Measurements from ENCODE around the gene C1QTNF9. TPM values are rescaled to one million over a fixed set of nuclear protein-coding genes. Genes with fewer than 3 reads are reported as not detected.

Gene C1QTNF9
- total RNA-seq, 1 experiment from 2014 or later = not detected

GRCh38 chr13:24348385-24348784 lies 39.0 kb downstream of the C1QTNF9 start (continued):
- no peak for TF ChIP-seq RAD21 (IDR thresholded peaks at IDR 0.05; ENCODE audit: low read depth)

GRCh38 chr13:24348797-24349515 lies 39.6 kb downstream of the C1QTNF9 start:
- Histone ChIP-seq H3K27ac (ENCODE audit: low read depth, low read length) (peak overlapping the region; percentile 86), H3K4me3 (replicated peaks in 1 of 2; ENCODE audit: low read depth in 1 of 2, low read length in 2 of 2) (peak overlapping the region in 1 of 2 experiments; percentile 9; a peak in 1 of 4 replicates), H3K4me1 (ENCODE audit: control insufficient read depth in 1 of 2, insufficient read depth in 2 of 2, low read length in 2 of 2) (peaks cover 21 to 24% of the 10 kb centered on the region in 2 experiments), H3K79me2 (ENCODE audit: insufficient read depth, low read length) (no peaks in the 10 kb centered on the region), H3K27me3 (ENCODE audit: insufficient read depth, low read length) (no peaks in the 10 kb centered on the region), H3K4me2 (ENCODE audit: low read length) (peak overlapping the region; percentile 63), H3K9me2 (ENCODE audit: insufficient read depth) (no peaks in the 10 kb centered on the region), H3K9ac (ENCODE audit: low read length) (peak overlapping the region; percentile 14; the same call in 1 of the 2 replicates), H3K9me3 (ENCODE audit: control insufficient read depth in 1 of 2, insufficient read depth in 1 of 2, low read depth in 1 of 2, low read length in 2 of 2) (no peaks in the 10 kb centered on the region), H3K36me3 (ENCODE audit: control insufficient read depth in 1 of 2, insufficient read depth in 2 of 2, low read length in 2 of 2) (no peaks in the 10 kb centered on the region), H2AFZ (ENCODE audit: low read depth, low read length, poor library complexity, severe bottlenecking) (peak overlapping the region; percentile 47), H4K20me1 (ENCODE audit: insufficient read depth) (no peaks in the 10 kb centered on the region)
- ChIA-PET CTCF (no interaction called here), POLR2A (interaction anchor here (0.5 kb wide), 1 partner anchor 30 kb away, joined by 3 read pairs; no protein-coding TSS in a partner anchor), RAD21 (ENCODE audit: low non-redundant PET in 1 of 2, low total read pairs in 2 of 2, uncharacterized antibody in 2 of 2, unreplicated experiment in 2 of 2) (no interaction called here)
- intact Hi-C loops (cut with micrococcal nuclease) = no loop called here
- peak; percentile 63 for DNase-seq (ENCODE audit: low read depth, low spot score)
- ATAC-seq = peak; percentile 87
- no peak for TF ChIP-seq YY1 (IDR thresholded peaks at IDR 0.05; ENCODE audit: extremely low read depth, insufficient replicate concordance, low read depth, low read length)
- no peak for TF ChIP-seq SRF (IDR thresholded peaks at IDR 0.05; ENCODE audit: low read depth)
- no peak for TF ChIP-seq MAX (IDR thresholded peaks at IDR 0.05)
- no peak for TF ChIP-seq ATF3 (IDR thresholded peaks at IDR 0.05)
- TF ChIP-seq SIN3A (IDR thresholded peaks at IDR 0.05; ENCODE audit: low read depth) = 0 out of 2 replicates have a peak, but pooled peaks have one; percentile 30
- peak; percentile 56 for TF ChIP-seq JUND (IDR thresholded peaks at IDR 0.05)
- no peak for TF ChIP-seq TCF7L2 (IDR thresholded peaks at IDR 0.05; ENCODE audit: borderline replicate concordance, extremely low read depth, insufficient read depth, insufficient read length)
- no peak for TF ChIP-seq CTCF (IDR thresholded peaks at IDR 0.05 in 2 of 3, conservative IDR thresholded peaks at IDR 0.05 in 1 of 3; ENCODE audit: borderline replicate concordance in 1 of 3, insufficient read depth in 1 of 3, low read depth in 2 of 3, low read length in 2 of 3)
- TF ChIP-seq SP1 (IDR thresholded peaks at IDR 0.05; ENCODE audit: low read depth) = peak; percentile 61
- peak; percentile 70 for TF ChIP-seq CBX3 (IDR thresholded peaks at IDR 0.05; ENCODE audit: low read depth)
- no peak for TF ChIP-seq ZNF274 (IDR thresholded peaks at IDR 0.05; ENCODE audit: low read depth, low read length)
- no peak; the same call in 1 of the 2 replicates for TF ChIP-seq RAD21 (IDR thresholded peaks at IDR 0.05; ENCODE audit: low read depth)
- TF ChIP-seq POLR2AphosphoS5 (IDR thresholded peaks at IDR 0.05; ENCODE audit: low read depth, low read length) = peak; percentile 38; the same call in 1 of the 2 replicates
- TF ChIP-seq ELF1 (IDR thresholded peaks at IDR 0.05; ENCODE audit: borderline replicate concordance, low read depth) = no peak
- peak; percentile 65 for TF ChIP-seq FOSL1 (IDR thresholded peaks at IDR 0.05; ENCODE audit: low read depth)
- no peak for TF ChIP-seq POLR2A (IDR thresholded peaks at IDR 0.05; ENCODE audit: borderline replicate concordance, extremely low read depth, insufficient read depth, insufficient read length)
- TF ChIP-seq ZFX (IDR thresholded peaks at IDR 0.05) = 0 out of 2 replicates have a peak, but pooled peaks have one; percentile 6
- BruUV-seq (replicated peaks) = no TSS peak

Data from HCT116 (cell line).